Osteocyte (in vitro differentiated cells): ENCODE results near the gene NLRC5. TPM values are rescaled to one million over a fixed set of nuclear protein-coding genes. Genes with fewer than 3 reads are reported as not detected.
A peak's percentile ranks its signal among the peaks of the same experiment; 100 is the strongest.

ENCODE experiments used
- DNase-seq: peaks from one replicate; pipeline ENCODE4 v3.0.0; 2021; ENCODE audit warnings: mixed read lengths; ENCODE audit not compliant: unreplicated experiment; ENCODE audit errors: extremely low spot score
- H3K27ac Mint-ChIP-seq: one replicate; pipeline ENCODE4 v1.8.0; 2021; ENCODE audit warnings: mild to moderate bottlenecking, mixed read lengths; ENCODE audit not compliant: unreplicated experiment
- H3K27me3 Mint-ChIP-seq: one replicate; pipeline ENCODE4 v1.8.0; 2021; ENCODE audit warnings: mixed read lengths; ENCODE audit not compliant: unreplicated experiment
- H3K36me3 Mint-ChIP-seq: one replicate; pipeline ENCODE4 v1.8.0; 2021; ENCODE audit warnings: mixed read lengths; ENCODE audit not compliant: unreplicated experiment
- H3K4me1 Mint-ChIP-seq: one replicate; pipeline ENCODE4 v1.8.0; 2021; ENCODE audit warnings: mixed read lengths; ENCODE audit not compliant: unreplicated experiment
- H3K4me3 Mint-ChIP-seq: one replicate; pipeline ENCODE4 v1.8.0; 2021; ENCODE audit warnings: mild to moderate bottlenecking, moderate library complexity, mixed read lengths; ENCODE audit not compliant: unreplicated experiment
- H3K9me3 Mint-ChIP-seq: one replicate; pipeline ENCODE4 v1.8.0; 2021; ENCODE audit warnings: mixed read lengths; ENCODE audit not compliant: unreplicated experiment
- total RNA-seq: library from RNA; stranded (reverse); gene quantifications from 2 replicates; pipeline ENCODE4 v1.2.1, GENCODE V29; 2021
- TF ChIP-seq, protein P1 (sequence below): fragments of 200-600 bp; sonication (generic); IDR thresholded peaks from 2 replicates; pipeline ENCODE4 v1.5.0; 2021; ENCODE audit warnings: antibody characterized with exemption, mild to moderate bottlenecking, moderate library complexity

NLRC5 gene
- total RNA-seq, 1 donor from 2014 or later = 24.7 TPM

- Mint-ChIP-seq H3K27ac (no peak overlapping the region), H3K4me1 (peaks cover 5% of the 10 kb centered on the region), H3K27me3 (no peaks in the 10 kb centered on the region), H3K36me3 (no peaks in the 10 kb centered on the region), H3K9me3 (no peaks in the 10 kb centered on the region), H3K4me3 (no peak overlapping the region)
- TF ChIP-seq, protein P1, sequence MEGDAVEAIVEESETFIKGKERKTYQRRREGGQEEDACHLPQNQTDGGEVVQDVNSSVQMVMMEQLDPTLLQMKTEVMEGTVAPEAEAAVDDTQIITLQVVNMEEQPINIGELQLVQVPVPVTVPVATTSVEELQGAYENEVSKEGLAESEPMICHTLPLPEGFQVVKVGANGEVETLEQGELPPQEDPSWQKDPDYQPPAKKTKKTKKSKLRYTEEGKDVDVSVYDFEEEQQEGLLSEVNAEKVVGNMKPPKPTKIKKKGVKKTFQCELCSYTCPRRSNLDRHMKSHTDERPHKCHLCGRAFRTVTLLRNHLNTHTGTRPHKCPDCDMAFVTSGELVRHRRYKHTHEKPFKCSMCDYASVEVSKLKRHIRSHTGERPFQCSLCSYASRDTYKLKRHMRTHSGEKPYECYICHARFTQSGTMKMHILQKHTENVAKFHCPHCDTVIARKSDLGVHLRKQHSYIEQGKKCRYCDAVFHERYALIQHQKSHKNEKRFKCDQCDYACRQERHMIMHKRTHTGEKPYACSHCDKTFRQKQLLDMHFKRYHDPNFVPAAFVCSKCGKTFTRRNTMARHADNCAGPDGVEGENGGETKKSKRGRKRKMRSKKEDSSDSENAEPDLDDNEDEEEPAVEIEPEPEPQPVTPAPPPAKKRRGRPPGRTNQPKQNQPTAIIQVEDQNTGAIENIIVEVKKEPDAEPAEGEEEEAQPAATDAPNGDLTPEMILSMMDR = no peak
- no peak for DNase-seq
Measured at GRCh38 chr16:57077714-57078113, 88.4 kb downstream of the NLRC5 start.

GRCh38 chr16:57081744-57082143 lies 92.4 kb downstream of the NLRC5 start:
- Mint-ChIP-seq H3K9me3 (no peaks in the 10 kb centered on the region), H3K27me3 (no peaks in the 10 kb centered on the region), H3K4me1 (peaks cover 4% of the 10 kb centered on the region), H3K4me3 (no peak overlapping the region), H3K36me3 (no peaks in the 10 kb centered on the region), H3K27ac (no peak overlapping the region)
- TF ChIP-seq, protein P1 = no peak
- DNase-seq = no peak

DNA sequence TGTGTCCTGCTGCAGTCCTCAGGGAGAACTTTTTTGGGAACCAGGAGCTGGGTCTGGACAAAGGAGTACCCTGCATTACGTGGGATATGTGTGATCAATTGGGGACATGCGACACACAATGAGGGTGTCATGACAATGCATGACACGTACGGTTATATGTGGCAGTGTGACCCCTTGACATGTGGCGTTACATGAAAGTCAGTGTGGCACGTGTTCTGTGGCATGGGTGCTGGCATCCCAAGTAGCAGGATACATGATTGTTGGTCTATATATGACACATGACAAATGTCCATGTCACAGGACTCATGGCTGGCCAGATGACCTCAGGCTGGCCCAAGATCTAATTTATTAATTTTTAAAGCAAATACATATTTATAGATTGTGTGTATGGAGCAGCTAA lies 93.3 kb downstream of the NLRC5 start:
- Mint-ChIP-seq H3K4me3 (no peak overlapping the region), H3K27ac (no peak overlapping the region), H3K9me3 (no peaks in the 10 kb centered on the region), H3K27me3 (no peaks in the 10 kb centered on the region), H3K4me1 (peaks cover 4% of the 10 kb centered on the region), H3K36me3 (no peaks in the 10 kb centered on the region)
- TF ChIP-seq, protein P1 = no peak
- DNase-seq = no peak

- Mint-ChIP-seq H3K4me3 (no peak overlapping the region), H3K36me3 (no peaks in the 10 kb centered on the region), H3K27me3 (no peaks in the 10 kb centered on the region), H3K9me3 (no peaks in the 10 kb centered on the region), H3K4me1 (peaks cover 4% of the 10 kb centered on the region), H3K27ac (no peak overlapping the region)
- DNase-seq = no peak
- TF ChIP-seq, protein P1 = no peak
Measured at GRCh38 chr16:57083485-57084126, 94.2 kb downstream of the NLRC5 start.

DNA sequence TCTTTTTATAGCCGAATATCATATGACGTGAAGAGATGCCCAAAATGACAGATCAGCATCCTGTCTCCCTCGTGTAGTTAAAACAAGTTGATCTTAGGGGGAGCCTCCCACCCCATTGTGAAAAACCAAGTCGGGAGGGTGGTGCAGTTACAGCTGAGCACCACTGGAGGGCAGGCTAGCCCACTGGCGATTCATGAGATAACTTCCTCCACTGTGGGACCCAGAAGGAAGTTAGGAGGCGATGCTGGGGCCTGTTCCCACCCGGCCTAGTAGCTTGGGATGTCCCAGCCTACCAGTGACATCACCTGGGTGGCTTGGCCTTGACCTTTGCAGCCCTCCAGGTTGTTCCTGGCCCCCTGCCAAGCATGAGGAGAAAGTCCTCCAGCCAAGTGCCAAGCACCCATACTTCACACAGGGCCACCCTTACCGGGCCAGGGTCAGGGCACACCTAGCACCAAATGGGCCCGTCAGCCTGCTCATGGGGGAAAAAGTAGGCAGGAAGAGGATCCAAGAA lies 95.0 kb downstream of the NLRC5 start:
- TF ChIP-seq, protein P1 = peak; percentile 96
- DNase-seq = peak; percentile 89
- no peak overlapping the region for H3K4me3 Mint-ChIP-seq
- no peaks in the 10 kb centered on the region for H3K9me3 Mint-ChIP-seq
- no peak overlapping the region for H3K27ac Mint-ChIP-seq
- no peaks in the 10 kb centered on the region for H3K27me3 Mint-ChIP-seq
- no peaks in the 10 kb centered on the region for H3K36me3 Mint-ChIP-seq
- peaks cover 4% of the 10 kb centered on the region for H3K4me1 Mint-ChIP-seq
